Measurements from ENCODE around the gene YWHAG.

YWHAG gene

DNA sequence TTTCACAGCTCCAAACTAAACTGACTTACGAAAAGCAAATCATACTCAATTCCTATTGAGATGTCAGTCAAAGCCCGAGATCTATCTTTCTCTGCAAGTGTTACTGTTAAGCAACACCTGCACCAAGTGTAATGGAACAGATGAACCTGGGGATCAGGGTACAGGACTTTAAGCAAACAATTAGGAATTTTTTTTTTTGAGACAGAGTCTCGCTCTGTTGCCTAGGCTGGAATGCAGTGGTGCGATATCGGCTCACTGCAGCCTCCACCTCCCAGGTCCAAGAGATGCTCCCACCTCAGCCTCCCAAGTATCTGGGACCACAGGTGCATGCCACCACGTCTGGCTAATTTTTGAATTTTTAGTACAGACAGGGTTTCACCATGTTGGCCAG is 14.9 kb downstream of the YWHAG start:
- no peak for DNase-seq
- CTCF ChIA-PET: interaction anchor here (1.0 to 1.2 kb wide), 4 partner anchors 9 to 14 kb away, joined by 3 read pairs; no protein-coding TSS in a partner anchor
- 97% methylated on average over 6 of the region's 6 CpGs for WGBS (ENCODE audit: insufficient coverage)
- Histone ChIP-seq H3K27me3 (replicated peaks in 2 of 5; ENCODE audit: control insufficient read depth in 4 of 5, insufficient read depth in 5 of 5, low read length in 4 of 5) (no peaks in the 10 kb centered on the region), H3K27ac (ENCODE audit: insufficient read depth in 1 of 2, low read depth in 1 of 2, low read length in 2 of 2, poor library complexity in 1 of 2, severe bottlenecking in 2 of 2) (no peak overlapping the region), H3K4me1 (ENCODE audit: control extremely low read depth in 1 of 4, control insufficient read depth in 4 of 4, insufficient read depth in 4 of 4, low read length in 3 of 4) (peaks cover 1 to 23% (median 16%) of the 10 kb centered on the region in 4 experiments), H3K4me3 (ENCODE audit: control insufficient read depth in 1 of 7, extremely low read depth in 1 of 7, insufficient read depth in 4 of 7, low read depth in 2 of 7, low read length in 6 of 7) (no peak overlapping the region), H3K36me3 (ENCODE audit: control insufficient read depth in 4 of 4, insufficient read depth in 4 of 4, low read length in 3 of 4) (peaks cover 12 to 73% (median 52%) of the 10 kb centered on the region in 4 experiments), H3K9me3 (ENCODE audit: control extremely low read depth in 1 of 5, control insufficient read depth in 4 of 5, insufficient read depth in 2 of 5, low read depth in 1 of 5, low read length in 4 of 5) (no peaks in the 10 kb centered on the region)
- POLR2A ChIA-PET: interaction anchor here (0.7 kb wide), 1 partner anchor 21 kb away, joined by 3 read pairs; no protein-coding TSS in a partner anchor

DNA sequence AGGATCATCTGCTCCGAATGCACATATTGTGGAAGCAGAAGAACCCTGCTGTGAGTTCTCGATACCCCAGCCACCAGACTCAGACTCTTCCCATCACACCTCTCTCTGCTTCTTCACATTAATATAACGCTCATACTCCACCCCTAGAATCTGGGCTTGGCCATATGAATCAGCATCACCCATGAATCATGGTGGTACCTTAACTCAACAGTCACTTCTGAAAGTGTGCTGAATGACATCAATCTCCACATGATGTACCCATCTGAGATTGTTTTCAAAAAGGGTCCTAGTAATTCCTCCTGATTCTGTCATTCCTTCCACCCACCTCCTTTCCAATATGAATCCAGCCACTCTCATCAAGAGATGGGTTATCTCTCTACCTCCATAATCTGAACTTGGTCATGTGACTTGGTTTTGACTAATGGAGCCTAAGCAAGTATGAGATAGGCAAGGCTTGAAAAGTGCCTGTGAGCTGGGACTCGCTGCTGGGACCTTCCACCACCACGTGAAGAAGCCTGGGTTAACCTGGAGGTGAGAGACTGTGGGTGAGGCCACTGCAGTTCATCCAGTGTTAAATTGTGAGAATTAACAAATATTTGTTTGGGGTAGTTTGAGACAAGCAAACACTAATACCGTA is 15.4 kb downstream of the YWHAG start:
- WGBS (ENCODE audit: insufficient coverage): 99% methylated on average over 5 of the region's 6 CpGs
- Histone ChIP-seq H3K27me3 (replicated peaks in 2 of 5; ENCODE audit: control insufficient read depth in 4 of 5, insufficient read depth in 5 of 5, low read length in 4 of 5) (no peaks in the 10 kb centered on the region), H3K4me3 (ENCODE audit: control insufficient read depth in 1 of 7, extremely low read depth in 1 of 7, insufficient read depth in 4 of 7, low read depth in 2 of 7, low read length in 6 of 7) (no peak overlapping the region), H3K36me3 (ENCODE audit: control insufficient read depth in 4 of 4, insufficient read depth in 4 of 4, low read length in 3 of 4) (peaks cover 15 to 75% (median 50%) of the 10 kb centered on the region in 4 experiments), H3K9me3 (ENCODE audit: control extremely low read depth in 1 of 5, control insufficient read depth in 4 of 5, insufficient read depth in 2 of 5, low read depth in 1 of 5, low read length in 4 of 5) (no peaks in the 10 kb centered on the region), H3K27ac (ENCODE audit: insufficient read depth in 1 of 2, low read depth in 1 of 2, low read length in 2 of 2, poor library complexity in 1 of 2, severe bottlenecking in 2 of 2) (no peak overlapping the region), H3K4me1 (ENCODE audit: control extremely low read depth in 1 of 4, control insufficient read depth in 4 of 4, insufficient read depth in 4 of 4, low read length in 3 of 4) (peaks cover 1 to 23% (median 16%) of the 10 kb centered on the region in 4 experiments)
- DNase-seq: no peak
- ChIA-PET POLR2A (no interaction called here), CTCF (interaction anchor here (0.7 to 1.2 kb wide), 5 partner anchors 8 to 25 kb away, joined by 3 read pairs; no protein-coding TSS in a partner anchor)

DNA sequence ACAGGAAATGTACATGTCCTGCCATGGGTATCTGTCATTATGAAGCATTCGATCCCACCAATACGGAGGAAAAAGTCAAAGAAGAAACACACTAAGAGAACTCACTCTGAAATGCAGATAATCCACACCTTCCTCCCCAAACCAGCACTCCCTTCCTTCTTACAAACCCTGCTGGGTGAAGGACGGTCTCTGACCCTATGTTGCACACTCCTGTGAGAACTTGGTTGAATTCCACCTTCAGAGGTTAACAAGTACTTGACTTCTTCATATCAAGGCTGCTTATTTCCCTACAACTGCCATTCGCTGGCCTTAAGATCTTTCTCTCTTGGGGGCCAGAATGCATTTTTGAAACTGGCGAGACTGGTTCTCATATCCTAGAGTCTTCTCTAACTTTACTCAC is 16.6 kb downstream of the YWHAG start:
- WGBS (ENCODE audit: insufficient coverage): 99% methylated on average over 5 of the region's 5 CpGs
- Histone ChIP-seq H3K36me3 (ENCODE audit: control insufficient read depth in 4 of 4, insufficient read depth in 4 of 4, low read length in 3 of 4) (peaks cover 15 to 75% (median 48%) of the 10 kb centered on the region in 4 experiments), H3K4me1 (ENCODE audit: control extremely low read depth in 1 of 4, control insufficient read depth in 4 of 4, insufficient read depth in 4 of 4, low read length in 3 of 4) (peaks cover 1 to 23% (median 16%) of the 10 kb centered on the region in 4 experiments), H3K4me3 (ENCODE audit: control insufficient read depth in 1 of 7, extremely low read depth in 1 of 7, insufficient read depth in 4 of 7, low read depth in 2 of 7, low read length in 6 of 7) (no peak overlapping the region), H3K27ac (ENCODE audit: insufficient read depth in 1 of 2, low read depth in 1 of 2, low read length in 2 of 2, poor library complexity in 1 of 2, severe bottlenecking in 2 of 2) (peak overlapping the region in 1 of 2 experiments; percentile 52), H3K9me3 (ENCODE audit: control extremely low read depth in 1 of 5, control insufficient read depth in 4 of 5, insufficient read depth in 2 of 5, low read depth in 1 of 5, low read length in 4 of 5) (no peaks in the 10 kb centered on the region), H3K27me3 (replicated peaks in 2 of 5; ENCODE audit: control insufficient read depth in 4 of 5, insufficient read depth in 5 of 5, low read length in 4 of 5) (no peaks in the 10 kb centered on the region)
- POLR2A ChIA-PET: no interaction called here
- no peak for DNase-seq
- CTCF ChIA-PET: interaction anchor here (0.8 to 1.5 kb wide), 5 partner anchors 10 to 27 kb away, joined by 3 to 5 read pairs (median 3); no protein-coding TSS in a partner anchor

DNA sequence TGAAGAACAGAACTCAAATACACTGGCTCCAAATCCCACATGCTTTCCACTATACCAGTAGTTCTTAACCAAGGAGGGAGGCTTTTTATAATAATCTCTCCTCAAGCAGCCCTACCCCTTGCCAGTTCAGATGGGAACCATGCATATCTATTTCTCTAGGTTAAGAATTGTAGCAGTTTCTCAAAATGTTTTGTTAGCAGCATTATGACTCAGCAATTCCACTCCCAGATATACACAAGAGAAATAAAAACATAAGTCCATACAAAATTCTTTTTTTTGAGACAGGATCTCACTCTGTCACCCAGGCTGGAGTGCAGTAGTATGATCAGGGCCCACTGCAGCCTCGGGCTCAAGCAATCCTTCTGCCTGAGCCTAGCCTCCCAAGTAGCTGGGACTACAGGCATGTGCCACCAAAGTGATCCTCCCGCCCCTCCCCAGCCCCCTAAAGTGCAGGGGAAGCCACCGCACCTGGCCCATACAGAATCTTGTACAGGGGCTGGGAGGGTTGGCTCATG is 18.1 kb downstream of the YWHAG start:
- H3K36me3 ChIP-seq (ENCODE audit: control insufficient read depth in 4 of 4, insufficient read depth in 4 of 4, low read length in 3 of 4): peaks cover 18 to 71% (median 43%) of the 10 kb centered on the region in 4 experiments
- 63% methylated on average over 3 of the region's 3 CpGs for WGBS (ENCODE audit: insufficient coverage)
- POLR2A ChIA-PET: interaction anchor here (0.7 kb wide), 1 partner anchor 14 kb away, joined by 3 read pairs; no protein-coding TSS in a partner anchor
- peaks cover 1 to 15% (median 13%) of the 10 kb centered on the region in 4 experiments for H3K4me1 ChIP-seq (ENCODE audit: control extremely low read depth in 1 of 4, control insufficient read depth in 4 of 4, insufficient read depth in 4 of 4, low read length in 3 of 4)
- H3K9me3 ChIP-seq (ENCODE audit: control extremely low read depth in 1 of 5, control insufficient read depth in 4 of 5, insufficient read depth in 2 of 5, low read depth in 1 of 5, low read length in 4 of 5): no peaks in the 10 kb centered on the region
- H3K4me3 ChIP-seq (ENCODE audit: control insufficient read depth in 1 of 7, extremely low read depth in 1 of 7, insufficient read depth in 4 of 7, low read depth in 2 of 7, low read length in 6 of 7): peak overlapping the region in 1 of 7 experiments; percentile 21
- CTCF ChIA-PET: interaction anchor here (1.5 kb wide), 2 partner anchors 12 to 14 kb away, joined by 3 to 5 read pairs; no protein-coding TSS in a partner anchor
- H3K27ac ChIP-seq (ENCODE audit: insufficient read depth in 1 of 2, low read depth in 1 of 2, low read length in 2 of 2, poor library complexity in 1 of 2, severe bottlenecking in 2 of 2): peak overlapping the region in 1 of 2 experiments; percentile 75
- no peaks in the 10 kb centered on the region for H3K27me3 ChIP-seq (replicated peaks in 2 of 5; ENCODE audit: control insufficient read depth in 4 of 5, insufficient read depth in 5 of 5, low read length in 4 of 5)
- peak in 2 of 3 donors; percentile 70 to 76 for DNase-seq

DNA sequence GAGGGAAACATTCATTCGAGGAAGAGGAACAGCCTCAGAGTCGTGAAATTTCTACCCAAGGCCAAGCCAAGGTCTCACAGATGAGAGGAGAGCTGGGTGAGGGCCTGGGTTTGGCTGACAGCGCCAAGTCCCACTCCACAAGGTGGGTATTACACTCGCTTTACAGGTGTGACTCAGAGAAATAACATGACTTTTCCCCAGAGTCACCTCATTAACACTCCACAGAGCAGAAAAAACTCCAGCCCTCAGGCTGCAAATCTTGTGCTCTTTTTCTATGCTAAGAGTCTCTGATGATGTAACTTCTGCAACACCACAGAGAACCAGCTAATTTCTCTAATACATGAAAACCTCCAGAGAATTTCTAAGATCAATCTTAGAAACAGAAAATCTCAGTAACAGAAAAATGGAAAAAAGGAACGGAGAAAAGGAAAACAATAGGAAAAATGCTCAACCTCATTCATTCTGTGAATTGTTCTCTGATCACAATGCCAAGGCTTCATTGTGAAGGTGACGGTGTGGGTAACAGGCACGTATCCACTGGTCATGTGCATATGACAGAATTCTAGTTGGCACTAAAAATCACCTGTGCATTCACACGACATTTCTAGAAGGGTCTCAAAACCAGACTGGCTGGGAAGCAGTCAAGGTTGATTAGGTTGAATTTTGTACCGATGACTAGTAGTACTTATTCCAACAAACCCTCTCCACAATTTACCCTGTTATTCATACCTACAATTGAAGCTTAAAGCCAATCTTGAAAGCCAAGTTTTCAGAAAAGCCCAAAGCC is 20.3 kb downstream of the YWHAG start:
- 77% methylated on average over 5 of the region's 9 CpGs for WGBS (ENCODE audit: insufficient coverage)
- no peak for DNase-seq
- Histone ChIP-seq H3K4me3 (ENCODE audit: control insufficient read depth in 1 of 7, extremely low read depth in 1 of 7, insufficient read depth in 4 of 7, low read depth in 2 of 7, low read length in 6 of 7) (no peak overlapping the region), H3K4me1 (ENCODE audit: control extremely low read depth in 1 of 4, control insufficient read depth in 4 of 4, insufficient read depth in 4 of 4, low read length in 3 of 4) (peaks cover 1 to 20% (median 17%) of the 10 kb centered on the region in 4 experiments), H3K9me3 (ENCODE audit: control extremely low read depth in 1 of 5, control insufficient read depth in 4 of 5, insufficient read depth in 2 of 5, low read depth in 1 of 5, low read length in 4 of 5) (no peaks in the 10 kb centered on the region), H3K36me3 (ENCODE audit: control insufficient read depth in 4 of 4, insufficient read depth in 4 of 4, low read length in 3 of 4) (peaks cover 18 to 62% (median 30%) of the 10 kb centered on the region in 4 experiments), H3K27me3 (replicated peaks in 2 of 5; ENCODE audit: control insufficient read depth in 4 of 5, insufficient read depth in 5 of 5, low read length in 4 of 5) (no peaks in the 10 kb centered on the region), H3K27ac (ENCODE audit: insufficient read depth in 1 of 2, low read depth in 1 of 2, low read length in 2 of 2, poor library complexity in 1 of 2, severe bottlenecking in 2 of 2) (no peak overlapping the region)
- CTCF ChIA-PET: interaction anchor here (0.8 to 2.3 kb wide), 6 partner anchors 9 to 21 kb away, joined by 3 to 13 read pairs (median 4); partner anchors contain the start of gene YWHAG
- POLR2A ChIA-PET: interaction anchor here (0.7 to 1.3 kb wide), 2 partner anchors 21 to 74 kb away, joined by 3 read pairs; partner anchors contain the start of gene YWHAG

DNA sequence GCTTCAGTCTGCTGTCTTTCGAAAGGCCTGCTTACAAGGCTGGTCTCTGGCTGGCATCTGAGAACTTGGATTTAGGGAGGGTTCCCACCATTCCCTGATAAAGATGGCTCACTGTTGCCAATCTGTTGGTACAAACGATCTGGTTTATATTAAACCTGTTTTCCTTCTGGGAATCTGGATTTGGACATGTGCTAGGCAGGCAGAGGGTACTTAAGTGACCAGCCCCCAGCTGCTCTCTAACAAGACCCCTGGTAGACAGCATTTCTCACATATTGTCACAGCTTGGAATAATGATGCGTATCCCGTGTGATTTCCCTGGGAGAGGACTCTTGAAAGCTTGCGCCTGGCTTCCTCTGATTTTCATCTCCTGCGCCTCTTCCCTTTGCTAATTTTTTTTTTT is 21.6 kb downstream of the YWHAG start:
- WGBS (ENCODE audit: insufficient coverage): 93% methylated on average over 4 of the region's 6 CpGs
- peak overlapping the region in 1 of 2 experiments; percentile 20 for H3K27ac ChIP-seq (ENCODE audit: insufficient read depth in 1 of 2, low read depth in 1 of 2, low read length in 2 of 2, poor library complexity in 1 of 2, severe bottlenecking in 2 of 2)
- no peak overlapping the region for H3K4me3 ChIP-seq (ENCODE audit: control insufficient read depth in 1 of 7, extremely low read depth in 1 of 7, insufficient read depth in 4 of 7, low read depth in 2 of 7, low read length in 6 of 7)
- no peaks in the 10 kb centered on the region for H3K9me3 ChIP-seq (ENCODE audit: control extremely low read depth in 1 of 5, control insufficient read depth in 4 of 5, insufficient read depth in 2 of 5, low read depth in 1 of 5, low read length in 4 of 5)
- no peak for DNase-seq
- CTCF ChIA-PET: interaction anchor here (1.8 kb wide), 1 partner anchor 20 kb away, joined by 5 read pairs; no protein-coding TSS in a partner anchor
- POLR2A ChIA-PET: no interaction called here
- H3K27me3 ChIP-seq (replicated peaks in 2 of 5; ENCODE audit: control insufficient read depth in 4 of 5, insufficient read depth in 5 of 5, low read length in 4 of 5): no peaks in the 10 kb centered on the region
- H3K36me3 ChIP-seq (ENCODE audit: control insufficient read depth in 4 of 4, insufficient read depth in 4 of 4, low read length in 3 of 4): peaks cover 13 to 60% (median 21%) of the 10 kb centered on the region in 4 experiments
- H3K4me1 ChIP-seq (ENCODE audit: control extremely low read depth in 1 of 4, control insufficient read depth in 4 of 4, insufficient read depth in 4 of 4, low read length in 3 of 4): peaks cover 8 to 32% (median 25%) of the 10 kb centered on the region in 4 experiments

All from common myeloid progenitor, CD34-positive (primary cell).